Astrocyte of the cerebellum (primary cell): Measurements from ENCODE around the gene STXBP6.

ENCODE experiments used
- DNase-seq: peaks from one replicate; pipeline ENCODE4 v3.0.0-alpha.2; 2011; ENCODE audit warnings: low read depth
- H3K4me3 ChIP-seq: 2 replicates; pipeline ENCODE4 v1.5.1; 2011; ENCODE audit warnings: mild to moderate bottlenecking, low read depth, low read length, moderate library complexity
- in situ Hi-C: cut with HindIII; loops from 2 replicates; pipeline ENCODE4 v1.10.0; 2017; ENCODE audit warnings: low sequenced_read_pairs
- TF ChIP-seq, protein P1 (sequence below): IDR thresholded peaks from 2 replicates; pipeline ENCODE4 v1.5.1; 2012; ENCODE audit warnings: low read length, low read depth, moderate library complexity, mild to moderate bottlenecking; ENCODE audit errors: missing control alignments

STXBP6 gene

DNA sequence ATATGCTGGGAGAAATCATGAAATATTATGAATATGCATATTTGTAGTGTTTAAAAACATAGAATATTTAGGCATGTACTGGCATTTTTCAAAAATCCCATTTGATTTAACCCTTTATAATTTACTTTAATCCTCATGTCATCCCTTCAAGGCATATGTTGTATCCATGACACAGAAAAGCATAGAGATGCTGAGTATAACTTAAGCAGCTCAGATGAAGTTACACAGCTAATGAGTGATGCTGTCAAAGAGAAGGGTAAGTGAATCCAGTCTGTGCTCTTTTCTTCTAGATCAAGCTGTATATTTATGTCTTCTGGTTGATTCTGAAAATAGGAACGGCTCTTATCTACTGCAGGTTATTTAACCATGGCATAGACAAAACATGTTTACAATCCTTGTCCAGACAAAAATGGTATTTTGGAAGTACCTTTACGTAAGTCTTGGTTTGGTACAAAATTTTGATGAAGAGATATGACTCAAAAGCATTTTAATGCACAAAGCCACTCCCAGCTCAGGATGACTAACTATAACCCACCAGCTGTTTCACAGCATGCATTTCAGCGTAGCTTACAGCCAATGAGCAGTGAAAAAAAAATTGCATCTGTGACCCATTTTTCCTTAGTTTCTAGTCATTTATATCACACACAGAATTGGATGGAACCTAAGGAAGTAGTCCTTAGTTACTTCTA is 201.7 kb downstream of the STXBP6 start:
- in situ Hi-C loops, result no loop called here

DNA sequence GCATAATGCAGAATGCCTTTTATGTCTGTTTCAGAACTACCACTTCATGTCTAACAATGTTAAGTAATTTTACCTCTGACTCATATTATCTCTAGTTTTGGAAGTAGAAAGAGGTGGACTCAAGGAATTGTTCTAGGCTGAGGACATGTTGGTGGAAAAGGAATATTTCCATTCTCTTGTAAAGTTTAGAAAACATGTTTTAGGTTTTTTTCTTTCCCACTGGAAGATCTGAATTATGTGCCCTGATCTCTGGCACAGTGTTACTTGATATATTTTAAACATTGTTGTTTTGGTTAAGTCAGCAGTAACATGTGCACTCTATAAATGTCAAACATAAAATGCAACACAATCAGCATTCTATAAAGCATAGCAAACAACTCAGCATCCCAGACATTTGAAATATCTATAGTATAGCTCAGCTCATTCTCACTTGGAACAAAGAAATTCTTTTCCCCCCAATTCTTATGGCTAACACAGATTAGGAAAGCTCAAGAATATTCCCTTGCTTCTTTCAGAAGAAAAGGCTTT is 202.3 kb downstream of the STXBP6 start:
- no peak for DNase-seq
- in situ Hi-C loops, result no loop called here
- no peak overlapping the region for H3K4me3 ChIP-seq
- TF ChIP-seq, protein P1, sequence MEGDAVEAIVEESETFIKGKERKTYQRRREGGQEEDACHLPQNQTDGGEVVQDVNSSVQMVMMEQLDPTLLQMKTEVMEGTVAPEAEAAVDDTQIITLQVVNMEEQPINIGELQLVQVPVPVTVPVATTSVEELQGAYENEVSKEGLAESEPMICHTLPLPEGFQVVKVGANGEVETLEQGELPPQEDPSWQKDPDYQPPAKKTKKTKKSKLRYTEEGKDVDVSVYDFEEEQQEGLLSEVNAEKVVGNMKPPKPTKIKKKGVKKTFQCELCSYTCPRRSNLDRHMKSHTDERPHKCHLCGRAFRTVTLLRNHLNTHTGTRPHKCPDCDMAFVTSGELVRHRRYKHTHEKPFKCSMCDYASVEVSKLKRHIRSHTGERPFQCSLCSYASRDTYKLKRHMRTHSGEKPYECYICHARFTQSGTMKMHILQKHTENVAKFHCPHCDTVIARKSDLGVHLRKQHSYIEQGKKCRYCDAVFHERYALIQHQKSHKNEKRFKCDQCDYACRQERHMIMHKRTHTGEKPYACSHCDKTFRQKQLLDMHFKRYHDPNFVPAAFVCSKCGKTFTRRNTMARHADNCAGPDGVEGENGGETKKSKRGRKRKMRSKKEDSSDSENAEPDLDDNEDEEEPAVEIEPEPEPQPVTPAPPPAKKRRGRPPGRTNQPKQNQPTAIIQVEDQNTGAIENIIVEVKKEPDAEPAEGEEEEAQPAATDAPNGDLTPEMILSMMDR, result no peak

More for the DNA sequence above, 201.7 kb downstream of the STXBP6 start:
- TF ChIP-seq, protein P1, result no peak
- no peak overlapping the region for H3K4me3 ChIP-seq
- peak; percentile 59 for DNase-seq

DNA sequence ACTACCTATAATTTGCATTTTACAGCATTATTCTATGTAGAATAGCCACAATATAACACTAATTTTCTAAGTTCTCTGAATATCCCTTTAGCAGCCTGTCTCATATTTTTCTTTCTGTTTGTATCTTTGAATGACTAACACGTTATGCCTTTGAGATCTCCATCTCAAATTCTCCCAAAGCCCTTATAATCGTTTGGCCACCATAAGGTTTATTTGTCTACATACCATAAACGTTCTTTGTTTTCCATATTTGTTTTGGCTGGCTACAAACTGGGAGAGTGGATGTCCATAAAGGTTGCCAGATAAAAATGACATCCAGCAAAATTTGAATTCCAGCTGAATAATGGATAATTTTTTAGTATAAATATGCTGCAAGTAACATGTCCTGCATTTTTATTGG is 203.7 kb downstream of the STXBP6 start:
- no peak for DNase-seq
- H3K4me3 ChIP-seq, result no peak overlapping the region
- TF ChIP-seq, protein P1, result no peak
- in situ Hi-C loops, result no loop called here

DNA sequence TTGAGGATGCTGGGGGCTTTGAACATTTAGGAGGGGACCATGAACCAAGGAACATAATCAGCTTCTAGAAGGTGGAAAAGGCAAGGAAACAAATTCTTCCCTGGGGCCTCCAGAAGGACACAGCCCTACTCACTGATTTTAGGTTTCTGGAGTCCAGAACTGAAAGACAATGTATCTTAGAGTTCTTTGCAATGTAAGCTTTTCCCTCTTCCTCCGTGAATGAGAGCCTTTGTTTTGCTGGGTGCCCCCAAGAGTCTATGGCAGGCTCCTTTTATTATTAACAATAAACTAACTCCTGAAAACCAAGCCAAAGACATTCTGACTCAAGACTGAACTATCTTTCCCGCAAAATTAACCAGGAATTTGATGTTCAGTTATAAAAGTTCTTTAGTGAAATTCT is 204.1 kb downstream of the STXBP6 start:
- in situ Hi-C loops, result no loop called here
- TF ChIP-seq, protein P1, result no peak
- H3K4me3 ChIP-seq, result no peak overlapping the region
- no peak for DNase-seq

DNA sequence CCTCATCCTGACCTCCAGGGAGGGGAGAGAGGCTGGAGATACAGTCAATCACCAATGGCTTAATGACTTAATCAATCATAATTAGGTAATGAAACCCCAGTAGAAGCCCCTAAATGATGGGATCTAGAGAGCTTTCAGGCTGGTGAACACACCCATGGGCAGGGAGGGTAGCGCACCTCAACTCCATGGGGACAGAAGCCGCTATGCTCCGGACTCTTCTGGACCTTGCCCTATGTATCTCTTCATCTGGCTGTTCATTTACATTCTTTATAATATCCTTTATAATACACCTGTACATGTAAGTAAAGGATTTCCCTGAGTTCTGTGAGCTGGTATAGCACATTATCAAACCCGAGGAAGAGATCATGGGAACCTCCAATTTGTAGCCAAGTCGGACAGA is 205.9 kb downstream of the STXBP6 start:
- H3K4me3 ChIP-seq, result no peak overlapping the region
- TF ChIP-seq, protein P1, result no peak
- DNase-seq, result no peak
- in situ Hi-C loops, result no loop called here

DNA sequence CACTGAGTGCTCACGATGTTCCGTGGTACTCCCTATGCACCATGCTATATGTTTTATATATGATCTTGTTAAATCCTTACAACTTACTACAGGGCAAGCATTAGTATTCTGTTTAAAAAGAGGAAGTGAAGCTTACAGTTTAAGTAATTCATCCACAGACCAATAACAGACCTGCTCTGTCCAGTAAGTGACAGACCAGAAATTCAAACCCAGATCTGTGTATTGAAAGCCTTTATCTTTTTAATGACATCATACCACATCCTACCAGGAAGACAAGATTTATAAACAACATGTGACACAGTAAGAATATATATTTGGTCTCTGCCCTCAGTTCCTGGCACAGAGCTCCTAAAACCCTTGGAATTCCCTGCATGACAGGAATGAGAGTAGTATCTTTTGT is 206.5 kb downstream of the STXBP6 start:
- in situ Hi-C loops, result no loop called here
- DNase-seq, result no peak

More for the DNA sequence above, 206.5 kb downstream of the STXBP6 start:
- H3K4me3 ChIP-seq, result no peak overlapping the region
- TF ChIP-seq, protein P1, result no peak
